ENCODE data around the gene MUC3A. TPM values are rescaled to one million over a fixed set of nuclear protein-coding genes. Genes with fewer than 3 reads are reported as not detected.
"Not testable (repeated sequence)": the region's sequence is repeated elsewhere in the genome, so short reads cannot be mapped to it uniquely, and the experiment has no call there.

The MUC3A gene
- total and polyA plus RNA-seq, 2 donors: 1.4 to 2.3 TPM

- not testable (repeated sequence) for H3K9me3 ChIP-seq (ENCODE audit: control insufficient read depth in 2 of 2, insufficient read depth in 1 of 2, low read length in 1 of 2); H3K36me3 ChIP-seq (ENCODE audit: control insufficient read depth in 2 of 2, insufficient read depth in 2 of 2, low read length in 1 of 2); H3K4me3 ChIP-seq (ENCODE audit: low read length in 2 of 2); H3K27ac ChIP-seq (ENCODE audit: low read depth in 1 of 2, low read length in 1 of 2); H3K27me3 ChIP-seq (ENCODE audit: control insufficient read depth in 2 of 2, insufficient read depth in 1 of 2, low read length in 1 of 2); H3K4me1 ChIP-seq (ENCODE audit: control insufficient read depth in 2 of 2, insufficient read depth in 2 of 2, low read length in 2 of 2); DNase-seq (ENCODE audit: low read depth in 6 of 9, low spot score in 9 of 9)
- WGBS: 91% methylated on average over 5 of the region's 10 CpGs
These were observed 49.2 kb downstream of the MUC3A start for GRCh38 chr7:100998530-100998929.

- H3K27ac ChIP-seq (ENCODE audit: low read depth in 1 of 2, low read length in 1 of 2); H3K4me3 ChIP-seq (ENCODE audit: low read length in 2 of 2); H3K27me3 ChIP-seq (ENCODE audit: control insufficient read depth in 2 of 2, insufficient read depth in 1 of 2, low read length in 1 of 2); H3K36me3 ChIP-seq (ENCODE audit: control insufficient read depth in 2 of 2, insufficient read depth in 2 of 2, low read length in 1 of 2); DNase-seq (ENCODE audit: low read depth in 6 of 9, low spot score in 9 of 9); H3K4me1 ChIP-seq (ENCODE audit: control insufficient read depth in 2 of 2, insufficient read depth in 2 of 2, low read length in 2 of 2); H3K9me3 ChIP-seq (ENCODE audit: control insufficient read depth in 2 of 2, insufficient read depth in 1 of 2, low read length in 1 of 2): not testable (repeated sequence)
- no CpG with 5 or more reads among the region's 9 CpGs for WGBS
These were observed 50.0 kb downstream of the MUC3A start for GRCh38 chr7:100999334-100999733.

- H3K9me3 ChIP-seq (ENCODE audit: control insufficient read depth in 2 of 2, insufficient read depth in 1 of 2, low read length in 1 of 2); H3K27ac ChIP-seq (ENCODE audit: low read depth in 1 of 2, low read length in 1 of 2); H3K27me3 ChIP-seq (ENCODE audit: control insufficient read depth in 2 of 2, insufficient read depth in 1 of 2, low read length in 1 of 2); DNase-seq (ENCODE audit: low read depth in 6 of 9, low spot score in 9 of 9); H3K36me3 ChIP-seq (ENCODE audit: control insufficient read depth in 2 of 2, insufficient read depth in 2 of 2, low read length in 1 of 2); H3K4me1 ChIP-seq (ENCODE audit: control insufficient read depth in 2 of 2, insufficient read depth in 2 of 2, low read length in 2 of 2); H3K4me3 ChIP-seq (ENCODE audit: low read length in 2 of 2): not testable (repeated sequence)
- WGBS: 88% methylated on average over 10 of the region's 10 CpGs
These were observed 50.7 kb downstream of the MUC3A start for GRCh38 chr7:101000025-101000424.

GRCh38 chr7:101002333-101002732, 53.0 kb downstream of the MUC3A start:
- H3K36me3 ChIP-seq (ENCODE audit: control insufficient read depth in 2 of 2, insufficient read depth in 2 of 2, low read length in 1 of 2); DNase-seq (ENCODE audit: low read depth in 6 of 9, low spot score in 9 of 9); H3K9me3 ChIP-seq (ENCODE audit: control insufficient read depth in 2 of 2, insufficient read depth in 1 of 2, low read length in 1 of 2); H3K27me3 ChIP-seq (ENCODE audit: control insufficient read depth in 2 of 2, insufficient read depth in 1 of 2, low read length in 1 of 2); H3K4me1 ChIP-seq (ENCODE audit: control insufficient read depth in 2 of 2, insufficient read depth in 2 of 2, low read length in 2 of 2); H3K4me3 ChIP-seq (ENCODE audit: low read length in 2 of 2); H3K27ac ChIP-seq (ENCODE audit: low read depth in 1 of 2, low read length in 1 of 2): not testable (repeated sequence)
- 98% methylated on average over 2 of the region's 8 CpGs for WGBS

- 76% methylated on average over 2 of the region's 2 CpGs for WGBS
- H3K4me3 ChIP-seq (ENCODE audit: low read length in 2 of 2); H3K9me3 ChIP-seq (ENCODE audit: control insufficient read depth in 2 of 2, insufficient read depth in 1 of 2, low read length in 1 of 2); H3K27ac ChIP-seq (ENCODE audit: low read depth in 1 of 2, low read length in 1 of 2); H3K27me3 ChIP-seq (ENCODE audit: control insufficient read depth in 2 of 2, insufficient read depth in 1 of 2, low read length in 1 of 2); DNase-seq (ENCODE audit: low read depth in 6 of 9, low spot score in 9 of 9); H3K4me1 ChIP-seq (ENCODE audit: control insufficient read depth in 2 of 2, insufficient read depth in 2 of 2, low read length in 2 of 2); H3K36me3 ChIP-seq (ENCODE audit: control insufficient read depth in 2 of 2, insufficient read depth in 2 of 2, low read length in 1 of 2): not testable (repeated sequence)
These were observed 58.0 kb downstream of the MUC3A start for GRCh38 chr7:101007361-101007760.

GRCh38 chr7:101009629-101010028, 60.3 kb downstream of the MUC3A start:
- Histone ChIP-seq H3K36me3 (ENCODE audit: control insufficient read depth in 2 of 2, insufficient read depth in 2 of 2, low read length in 1 of 2) (no peaks in the 10 kb centered on the region), H3K9me3 (ENCODE audit: control insufficient read depth in 2 of 2, insufficient read depth in 1 of 2, low read length in 1 of 2) (no peaks in the 10 kb centered on the region), H3K27me3 (ENCODE audit: control insufficient read depth in 2 of 2, insufficient read depth in 1 of 2, low read length in 1 of 2) (no peaks in the 10 kb centered on the region), H3K4me1 (ENCODE audit: control insufficient read depth in 2 of 2, insufficient read depth in 2 of 2, low read length in 2 of 2) (no peaks in the 10 kb centered on the region), H3K27ac (ENCODE audit: low read depth in 1 of 2, low read length in 1 of 2) (no peak overlapping the region), H3K4me3 (ENCODE audit: low read length in 2 of 2) (no peak overlapping the region)
- no peak for DNase-seq (ENCODE audit: low read depth in 6 of 9, low spot score in 9 of 9)
- WGBS: 89% methylated on average over 5 of the region's 5 CpGs

GRCh38 chr7:101012931-101013330, 63.6 kb downstream of the MUC3A start:
- Histone ChIP-seq H3K36me3 (ENCODE audit: control insufficient read depth in 2 of 2, insufficient read depth in 2 of 2, low read length in 1 of 2) (no peaks in the 10 kb centered on the region), H3K27me3 (ENCODE audit: control insufficient read depth in 2 of 2, insufficient read depth in 1 of 2, low read length in 1 of 2) (peaks cover 0 to 22% of the 10 kb centered on the region in 2 donors), H3K9me3 (ENCODE audit: control insufficient read depth in 2 of 2, insufficient read depth in 1 of 2, low read length in 1 of 2) (no peaks in the 10 kb centered on the region), H3K4me3 (ENCODE audit: low read length in 2 of 2) (no peak overlapping the region), H3K27ac (ENCODE audit: low read depth in 1 of 2, low read length in 1 of 2) (no peak overlapping the region), H3K4me1 (ENCODE audit: control insufficient read depth in 2 of 2, insufficient read depth in 2 of 2, low read length in 2 of 2) (peaks cover 0 to 6% of the 10 kb centered on the region in 2 donors)
- 94% methylated on average over 6 of the region's 6 CpGs for WGBS
- DNase-seq (ENCODE audit: low read depth in 6 of 9, low spot score in 9 of 9): no peak

GRCh38 chr7:101015626-101016025, 66.3 kb downstream of the MUC3A start:
- no peak for DNase-seq (ENCODE audit: low read depth in 6 of 9, low spot score in 9 of 9)
- no peaks in the 10 kb centered on the region for H3K9me3 ChIP-seq (ENCODE audit: control insufficient read depth in 2 of 2, insufficient read depth in 1 of 2, low read length in 1 of 2)
- 87% methylated on average over 8 of the region's 8 CpGs for WGBS
- peaks cover 0 to 6% of the 10 kb centered on the region in 2 donors for H3K4me1 ChIP-seq (ENCODE audit: control insufficient read depth in 2 of 2, insufficient read depth in 2 of 2, low read length in 2 of 2)
- H3K27me3 ChIP-seq (ENCODE audit: control insufficient read depth in 2 of 2, insufficient read depth in 1 of 2, low read length in 1 of 2): peaks cover 0 to 36% of the 10 kb centered on the region in 2 donors
- no peak overlapping the region for H3K4me3 ChIP-seq (ENCODE audit: low read length in 2 of 2)
- H3K36me3 ChIP-seq (ENCODE audit: control insufficient read depth in 2 of 2, insufficient read depth in 2 of 2, low read length in 1 of 2): no peaks in the 10 kb centered on the region
- no peak overlapping the region for H3K27ac ChIP-seq (ENCODE audit: low read depth in 1 of 2, low read length in 1 of 2)

GRCh38 chr7:101017064-101017777, 67.9 kb downstream of the MUC3A start:
- H3K36me3 ChIP-seq (ENCODE audit: control insufficient read depth in 2 of 2, insufficient read depth in 2 of 2, low read length in 1 of 2): no peaks in the 10 kb centered on the region
- peak in 5 of 9 donors; percentile 21 to 65 (median 26) for DNase-seq (ENCODE audit: low read depth in 6 of 9, low spot score in 9 of 9)
- peaks cover 0 to 6% of the 10 kb centered on the region in 2 donors for H3K4me1 ChIP-seq (ENCODE audit: control insufficient read depth in 2 of 2, insufficient read depth in 2 of 2, low read length in 2 of 2)
- no peaks in the 10 kb centered on the region for H3K9me3 ChIP-seq (ENCODE audit: control insufficient read depth in 2 of 2, insufficient read depth in 1 of 2, low read length in 1 of 2)
- peak overlapping the region; percentile 50 to 65 for H3K4me3 ChIP-seq (ENCODE audit: low read length in 2 of 2)
- peak overlapping the region in 1 of 2 donors; percentile 37 for H3K27ac ChIP-seq (ENCODE audit: low read depth in 1 of 2, low read length in 1 of 2)
- peaks cover 0 to 38% of the 10 kb centered on the region in 2 donors for H3K27me3 ChIP-seq (ENCODE audit: control insufficient read depth in 2 of 2, insufficient read depth in 1 of 2, low read length in 1 of 2)
- WGBS: 2% methylated on average over 29 of the region's 29 CpGs
